Gastrocnemius medialis (tissue), 4 donors: ENCODE data around the gene IQGAP1.

ENCODE experiments used
- CTCF ChIP-seq, 5 experiments: fragments of 450-650 bp in 3 of 5; fragments of 200-600 bp in 2 of 5; sonication (generic) in 2 of 5; IDR thresholded peaks in 4 of 5; conservative IDR thresholded peaks in 1 of 5; 1 replicate in 4 of 5; 2 replicates in 1 of 5; pipeline ENCODE4 v1.5.1; 2016 to 2019; ENCODE audit warnings: antibody characterized with exemption in 5 of 5, mild to moderate bottlenecking in 3 of 5, moderate library complexity in 3 of 5
- POLR2A ChIP-seq, 2 donors: fragments of 450-650 bp; IDR thresholded peaks; one replicate each; pipeline ENCODE4 v1.6.1; 2017; ENCODE audit warnings: antibody characterized with exemption in 2 of 2, mild to moderate bottlenecking in 2 of 2, moderate library complexity in 2 of 2

DNA sequence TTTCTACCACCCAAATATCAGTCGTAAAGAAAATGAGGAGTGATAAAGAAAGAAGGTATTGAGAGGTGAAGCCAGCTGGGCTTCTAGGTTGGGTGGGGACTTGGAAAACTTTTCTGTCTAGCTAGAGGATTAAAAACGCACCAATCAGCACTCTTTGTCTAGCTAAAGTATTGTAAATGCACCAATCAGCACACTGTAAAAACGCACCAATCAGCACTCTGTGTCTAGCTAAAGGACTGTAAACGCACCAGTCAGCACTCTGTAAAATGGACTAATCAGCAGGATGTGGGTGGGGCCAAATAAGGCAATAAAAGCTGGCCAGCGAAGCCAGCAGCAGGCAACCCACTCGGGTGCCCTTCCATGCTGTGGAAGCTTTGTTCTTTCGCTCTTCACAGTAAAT lies 13.0 kb upstream of the IQGAP1 start:
- TF ChIP-seq CTCF (IDR thresholded peaks at IDR 0.05 in 4 of 5, conservative IDR thresholded peaks at IDR 0.05 in 1 of 5) (no peak), POLR2A (IDR thresholded peaks at IDR 0.05) (no peak)
